ENCODE measurements around the gene MRPL51. TPM values are rescaled to one million over a fixed set of nuclear protein-coding genes. Genes with fewer than 3 reads are reported as not detected.

MRPL51 gene
- total and polyA plus RNA-seq, 2 donors (not counting 3 experiments of a cell fraction or from before 2014, with no cell fraction given) = 147 to 273 TPM

GRCh38 chr12:6472491-6472890 lies 20.6 kb downstream of the MRPL51 start:
- no TSS peak for BruUV-seq (replicated peaks)
- H3K4me1 ChIP-seq (ENCODE audit: control insufficient read depth, extremely low read depth, insufficient read depth, low read length) = peaks cover 16% of the 10 kb centered on the region
- no peaks in the 10 kb centered on the region for H4K20me1 ChIP-seq (replicated peaks; ENCODE audit: control insufficient read depth, extremely low read depth, insufficient read depth, low read length)
- no peak overlapping the region for H3K4me3 ChIP-seq (replicated peaks in 1 of 3; ENCODE audit: insufficient read depth in 1 of 3, low read depth in 1 of 3, low read length in 3 of 3)
- no peak overlapping the region for H3K9ac ChIP-seq (replicated peaks; ENCODE audit: extremely low read depth, insufficient read depth, low read length)
- H3K36me3 ChIP-seq (ENCODE audit: control insufficient read depth in 2 of 2, extremely low read depth in 1 of 2, insufficient read depth in 2 of 2, low read length in 2 of 2) = no peaks in the 10 kb centered on the region
- intact Hi-C loops (cut with micrococcal nuclease) (no loop called here), dilution Hi-C loops (cut with MboI; ENCODE audit: extremely low pct_ligation_motif_present, low sequenced_read_pairs) (no loop called here)
- no peak for DNase-seq (ENCODE audit: low read depth, low spot score)
- H3K27ac ChIP-seq (ENCODE audit: insufficient read depth, low read depth, low read length) = no peak overlapping the region
- peaks cover 1 to 5% of the 10 kb centered on the region in 2 experiments for H3K27me3 ChIP-seq (ENCODE audit: control insufficient read depth in 2 of 2, insufficient read depth in 2 of 2, low read length in 2 of 2)
- no peaks in the 10 kb centered on the region for H3K9me3 ChIP-seq (replicated peaks; ENCODE audit: control insufficient read depth, insufficient read depth, low read length)
- H3K9me1 ChIP-seq (replicated peaks; ENCODE audit: control insufficient read depth, extremely low read depth, insufficient read depth, low read length) = no peaks in the 10 kb centered on the region
- H2AFZ ChIP-seq (ENCODE audit: low read depth, low read length) = no peak overlapping the region
- H3K79me2 ChIP-seq (ENCODE audit: control insufficient read depth, insufficient read depth, low read length) = peaks cover 2% of the 10 kb centered on the region
- ChIA-PET POLR2A (no interaction called here), CTCF (interaction anchor here (5.2 kb wide), 1 partner anchor 66 kb away, joined by 33 read pairs; no protein-coding TSS in a partner anchor)
- H3K4me2 ChIP-seq (ENCODE audit: insufficient read depth, low read length) = no peak overlapping the region
- no peak for FAIRE-seq
- TF ChIP-seq JUN (IDR thresholded peaks at IDR 0.05; ENCODE audit: borderline replicate concordance, insufficient read depth, insufficient read length, low read depth) (no peak), FOS (IDR thresholded peaks at IDR 0.05; ENCODE audit: borderline replicate concordance, insufficient read depth, low read length) (no peak), EZH2 (IDR thresholded peaks at IDR 0.05; ENCODE audit: borderline replicate concordance, low read depth, low read length, severe bottlenecking) (no peak), MYC (IDR thresholded peaks at IDR 0.05; ENCODE audit: low read depth, low read length) (no peak)

GRCh38 chr12:6471989-6472360 lies 21.1 kb downstream of the MRPL51 start:
- intact Hi-C loops (cut with micrococcal nuclease) = loop anchor here (1.0 to 2.0 kb wide), 2 partner anchors 63 to 149 kb away; no protein-coding TSS in a partner anchor
- DNase-seq (ENCODE audit: low read depth, low spot score) = no peak

More at GRCh38 chr12:6471989-6472360, 21.1 kb downstream of the MRPL51 start:
- BruUV-seq (replicated peaks) = no TSS peak
- Histone ChIP-seq H3K36me3 (ENCODE audit: control insufficient read depth in 2 of 2, extremely low read depth in 1 of 2, insufficient read depth in 2 of 2, low read length in 2 of 2) (no peaks in the 10 kb centered on the region), H3K79me2 (ENCODE audit: control insufficient read depth, insufficient read depth, low read length) (peaks cover 2% of the 10 kb centered on the region), H3K27me3 (ENCODE audit: control insufficient read depth in 2 of 2, insufficient read depth in 2 of 2, low read length in 2 of 2) (peaks cover 1 to 5% of the 10 kb centered on the region in 2 experiments), H3K4me3 (replicated peaks in 1 of 3; ENCODE audit: insufficient read depth in 1 of 3, low read depth in 1 of 3, low read length in 3 of 3) (no peak overlapping the region), H4K20me1 (replicated peaks; ENCODE audit: control insufficient read depth, extremely low read depth, insufficient read depth, low read length) (no peaks in the 10 kb centered on the region), H3K9me3 (replicated peaks; ENCODE audit: control insufficient read depth, insufficient read depth, low read length) (no peaks in the 10 kb centered on the region), H3K27ac (ENCODE audit: insufficient read depth, low read depth, low read length) (no peak overlapping the region), H2AFZ (ENCODE audit: low read depth, low read length) (no peak overlapping the region), H3K9me1 (replicated peaks; ENCODE audit: control insufficient read depth, extremely low read depth, insufficient read depth, low read length) (no peaks in the 10 kb centered on the region), H3K4me1 (ENCODE audit: control insufficient read depth, extremely low read depth, insufficient read depth, low read length) (peaks cover 16% of the 10 kb centered on the region), H3K4me2 (ENCODE audit: insufficient read depth, low read length) (no peak overlapping the region), H3K9ac (replicated peaks; ENCODE audit: extremely low read depth, insufficient read depth, low read length) (no peak overlapping the region)
- TF ChIP-seq MYC (IDR thresholded peaks at IDR 0.05; ENCODE audit: low read depth, low read length) = no peak
- TF ChIP-seq EZH2 (IDR thresholded peaks at IDR 0.05; ENCODE audit: borderline replicate concordance, low read depth, low read length, severe bottlenecking) = no peak
- TF ChIP-seq POLR2AphosphoS5 (IDR thresholded peaks at IDR 0.05; ENCODE audit: insufficient read depth, low read depth, low read length) = no peak
- TF ChIP-seq JUN (IDR thresholded peaks at IDR 0.05; ENCODE audit: borderline replicate concordance, insufficient read depth, insufficient read length, low read depth) = no peak
- no peak for TF ChIP-seq FOS (IDR thresholded peaks at IDR 0.05; ENCODE audit: borderline replicate concordance, insufficient read depth, low read length)
- no peak for FAIRE-seq
- POLR2A ChIA-PET = no interaction called here
- dilution Hi-C loops (cut with MboI; ENCODE audit: extremely low pct_ligation_motif_present, low sequenced_read_pairs) = no loop called here
- CTCF ChIA-PET = interaction anchor here (5.2 kb wide), 1 partner anchor 67 kb away, joined by 33 read pairs; no protein-coding TSS in a partner anchor

All from endothelial cell of umbilical vein (primary cell).